ENCODE measurements around the gene STARD9. TPM values are rescaled to one million over a fixed set of nuclear protein-coding genes. Genes with fewer than 3 reads are reported as not detected.
"Not testable (repeated sequence)": the region's sequence is repeated elsewhere in the genome, so short reads cannot be mapped to it uniquely, and the experiment has no call there.

STARD9 gene
- total RNA-seq, 1 donor = 9.1 TPM

- TF ChIP-seq, protein P1, sequence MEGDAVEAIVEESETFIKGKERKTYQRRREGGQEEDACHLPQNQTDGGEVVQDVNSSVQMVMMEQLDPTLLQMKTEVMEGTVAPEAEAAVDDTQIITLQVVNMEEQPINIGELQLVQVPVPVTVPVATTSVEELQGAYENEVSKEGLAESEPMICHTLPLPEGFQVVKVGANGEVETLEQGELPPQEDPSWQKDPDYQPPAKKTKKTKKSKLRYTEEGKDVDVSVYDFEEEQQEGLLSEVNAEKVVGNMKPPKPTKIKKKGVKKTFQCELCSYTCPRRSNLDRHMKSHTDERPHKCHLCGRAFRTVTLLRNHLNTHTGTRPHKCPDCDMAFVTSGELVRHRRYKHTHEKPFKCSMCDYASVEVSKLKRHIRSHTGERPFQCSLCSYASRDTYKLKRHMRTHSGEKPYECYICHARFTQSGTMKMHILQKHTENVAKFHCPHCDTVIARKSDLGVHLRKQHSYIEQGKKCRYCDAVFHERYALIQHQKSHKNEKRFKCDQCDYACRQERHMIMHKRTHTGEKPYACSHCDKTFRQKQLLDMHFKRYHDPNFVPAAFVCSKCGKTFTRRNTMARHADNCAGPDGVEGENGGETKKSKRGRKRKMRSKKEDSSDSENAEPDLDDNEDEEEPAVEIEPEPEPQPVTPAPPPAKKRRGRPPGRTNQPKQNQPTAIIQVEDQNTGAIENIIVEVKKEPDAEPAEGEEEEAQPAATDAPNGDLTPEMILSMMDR (IDR thresholded peaks at IDR 0.05; ENCODE audit: insufficient read depth, low read depth, low read length) = peak; percentile 37
- H3K4me3 ChIP-seq (ENCODE audit: low read depth, low read length) = no peak overlapping the region
- DNase-seq (ENCODE audit: low read depth) = peak; percentile 34
These were observed 16.0 kb downstream of the STARD9 start for GRCh38 chr15:42591238-42591934.

DNA sequence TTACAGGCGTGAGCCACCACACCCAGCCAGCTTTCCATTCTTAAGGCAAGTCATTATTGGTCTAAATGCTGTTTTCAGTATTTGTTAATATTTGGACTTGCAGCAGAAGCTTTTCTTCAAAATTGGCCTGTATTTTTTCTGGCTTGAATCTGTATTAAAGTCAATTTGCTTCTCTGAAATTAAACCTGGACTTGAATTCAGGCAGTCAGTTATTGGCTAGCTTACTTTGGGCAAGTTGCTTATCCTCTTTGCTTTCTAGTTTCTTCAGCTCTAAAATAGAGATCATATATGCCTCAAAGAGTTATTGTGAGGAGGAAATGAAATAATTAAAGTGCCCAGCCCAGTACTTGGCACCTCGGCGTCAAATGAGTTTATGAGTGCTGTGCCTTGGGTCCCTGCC lies 17.3 kb downstream of the STARD9 start:
- DNase-seq (ENCODE audit: low read depth) = no peak
- TF ChIP-seq, protein P1 (IDR thresholded peaks at IDR 0.05; ENCODE audit: insufficient read depth, low read depth, low read length) = no peak
- no peak overlapping the region for H3K4me3 ChIP-seq (ENCODE audit: low read depth, low read length)

- peak; percentile 39 for DNase-seq (ENCODE audit: low read depth)
- TF ChIP-seq, protein P1 (IDR thresholded peaks at IDR 0.05; ENCODE audit: insufficient read depth, low read depth, low read length) = no peak
- no peak overlapping the region for H3K4me3 ChIP-seq (ENCODE audit: low read depth, low read length)
These were observed 17.7 kb downstream of the STARD9 start for GRCh38 chr15:42593143-42593542.

GRCh38 chr15:42594095-42594494 lies 18.7 kb downstream of the STARD9 start:
- TF ChIP-seq, protein P1 (IDR thresholded peaks at IDR 0.05; ENCODE audit: insufficient read depth, low read depth, low read length) = no peak
- DNase-seq (ENCODE audit: low read depth) = no peak

GRCh38 chr15:42595626-42596240 lies 20.3 kb downstream of the STARD9 start:
- peak; percentile 54 for DNase-seq (ENCODE audit: low read depth)

More at GRCh38 chr15:42594095-42594494, 18.7 kb downstream of the STARD9 start:
- H3K4me3 ChIP-seq (ENCODE audit: low read depth, low read length) = no peak overlapping the region

DNA sequence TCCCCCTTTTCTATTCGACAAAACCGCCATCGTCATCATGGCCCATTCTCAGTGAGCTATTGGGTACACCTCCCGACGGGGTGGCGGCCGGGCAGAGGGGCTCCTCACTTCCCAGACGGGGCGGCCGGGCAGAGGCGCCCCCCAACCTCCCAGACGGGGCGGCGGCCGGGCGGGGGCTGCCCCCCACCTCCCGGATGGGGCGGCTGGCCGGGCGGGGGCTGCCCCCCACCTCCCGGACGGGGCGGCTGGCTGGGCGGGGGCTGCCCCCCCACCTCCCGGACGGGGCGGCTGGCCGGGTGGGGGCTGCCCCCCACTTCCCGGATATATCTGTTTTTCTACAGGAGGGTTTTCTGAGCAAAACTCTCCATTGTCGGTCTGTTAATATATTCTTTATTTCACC lies 25.9 kb downstream of the STARD9 start:
- not testable (repeated sequence) for H3K4me3 ChIP-seq (ENCODE audit: low read depth, low read length); DNase-seq (ENCODE audit: low read depth)

More at GRCh38 chr15:42595626-42596240, 20.3 kb downstream of the STARD9 start:
- TF ChIP-seq, protein P1 (IDR thresholded peaks at IDR 0.05; ENCODE audit: insufficient read depth, low read depth, low read length) = no peak
- H3K4me3 ChIP-seq (ENCODE audit: low read depth, low read length) = no peak overlapping the region

- TF ChIP-seq, protein P1 (IDR thresholded peaks at IDR 0.05; ENCODE audit: insufficient read depth, low read depth, low read length) = no peak
- DNase-seq (ENCODE audit: low read depth) = no peak
- no peak overlapping the region for H3K4me3 ChIP-seq (ENCODE audit: low read depth, low read length)
These were observed 27.1 kb downstream of the STARD9 start for GRCh38 chr15:42602501-42602900.
